SK-N-SH (cell line): ENCODE measurements around the gene OR4M2. TPM values are rescaled to one million over a fixed set of nuclear protein-coding genes. Genes with fewer than 3 reads are reported as not detected.
"Not testable (repeated sequence)": the region's sequence is repeated elsewhere in the genome, so short reads cannot be mapped to it uniquely, and the experiment has no call there.

Source experiments
- CTCF ChIA-PET: fragments of 300-600, 350-600 bp; formaldehyde crosslinking; extraction: SDS; loops from one replicate; lab custom pipeline; 2021; lab: Yijun Ruan, JAX
- POLR2A ChIA-PET: fragments of 350-600 bp; sonication (Branson Sonifier 250); formaldehyde crosslinking; extraction: SDS; loops from one replicate; lab custom pipeline; 2020; ENCODE audit warnings: antibody characterized with exemption, inconsistent platforms; lab: Yijun Ruan, JAX
- DNase-seq: peaks from one replicate; pipeline ENCODE4 v3.0.0; 2012
- H2AFZ ChIP-seq: fragments of 200-600 bp; sonication (generic); 2 replicates; pipeline ENCODE4 v1.8.1; 2016; ENCODE audit warnings: antibody characterized with exemption, mild to moderate bottlenecking, low read depth
- H3F3A ChIP-seq: fragments of 200-600 bp; sonication (generic); replicated peaks from 2 replicates; pipeline ENCODE3; 2016; ENCODE audit warnings: antibody characterized with exemption, mild to moderate bottlenecking; ENCODE audit not compliant: insufficient read depth
- H3K27ac ChIP-seq, 2 experiments: fragments of 200-500 bp in 1 of 2; fragments of 200-600 bp in 1 of 2; sonication (Bioruptor generic) in 1 of 2; sonication (generic), shearing (Covaris generic) in 1 of 2; 2 replicates each; pipeline versions ENCODE4 v1.5.1 to v1.6.1; 2014 to 2016; ENCODE audit warnings: low read depth in 2 of 2, inconsistent platforms in 1 of 2, low read length in 1 of 2, mild to moderate bottlenecking in 1 of 2, mixed read lengths in 1 of 2
- H3K27me3 ChIP-seq: fragments of 200-600 bp; sonication (generic), shearing (Covaris generic); 2 replicates; pipeline ENCODE4 v1.6.1; 2016; ENCODE audit warnings: mixed run types; ENCODE audit not compliant: insufficient read depth
- H3K36me3 ChIP-seq, 2 experiments: fragments of 200-500 bp in 1 of 2; fragments of 200-600 bp in 1 of 2; sonication (Bioruptor generic) in 1 of 2; sonication (generic) in 1 of 2; replicated peaks in 1 of 2; 2 replicates each; pipeline versions ENCODE3 to v1.5.1; 2014 to 2016; ENCODE audit warnings: low read length in 1 of 2, mild to moderate bottlenecking in 1 of 2; ENCODE audit not compliant: insufficient read depth in 2 of 2, control insufficient read depth in 1 of 2
- H3K4me1 ChIP-seq, 2 experiments: fragments of 200-500 bp in 1 of 2; fragments of 200-600 bp in 1 of 2; sonication (Bioruptor generic) in 1 of 2; sonication (generic), shearing (Covaris generic) in 1 of 2; 2 replicates each; pipeline versions ENCODE4 v1.5.1 to v1.6.1; 2014 to 2016; ENCODE audit warnings: low read depth in 1 of 2, low read length in 1 of 2, mixed run types in 1 of 2; ENCODE audit not compliant: insufficient read depth in 2 of 2, control insufficient read depth in 1 of 2
- H3K4me2 ChIP-seq: fragments of 200-600 bp; sonication (generic), shearing (Covaris generic); 2 replicates; pipeline ENCODE4 v1.6.1; 2017; ENCODE audit warnings: mixed run types
- H3K4me3 ChIP-seq, 2 experiments: fragments of 200-500 bp in 1 of 2; fragments of 200-600 bp in 1 of 2; sonication (Bioruptor generic) in 1 of 2; sonication (generic), shearing (Covaris generic) in 1 of 2; 2 replicates each; pipeline versions ENCODE4 v1.5.1 to v1.8.1; 2014 to 2016; ENCODE audit warnings: low read depth in 2 of 2, inconsistent platforms in 1 of 2, low read length in 1 of 2, mild to moderate bottlenecking in 1 of 2, mixed read lengths in 1 of 2, moderate library complexity in 1 of 2
- H3K79me2 ChIP-seq: fragments of 200-600 bp; sonication (generic); 2 replicates; pipeline ENCODE4 v1.8.1; 2017; ENCODE audit warnings: mild to moderate bottlenecking; ENCODE audit not compliant: insufficient read depth
- H3K9ac ChIP-seq: fragments of 200-600 bp; sonication (generic); 2 replicates; pipeline ENCODE4 v1.6.1; 2017; ENCODE audit warnings: mixed run types
- H3K9me2 ChIP-seq: fragments of 200-600 bp; sonication (generic); 2 replicates; pipeline ENCODE4 v1.6.1; 2017; ENCODE audit warnings: mixed run types
- H3K9me3 ChIP-seq: fragments of 200-600 bp; sonication (generic); 2 replicates; pipeline ENCODE4 v1.6.1; 2017; ENCODE audit warnings: mixed run types, mild to moderate bottlenecking, moderate library complexity
- H4K20me1 ChIP-seq: fragments of 200-600 bp; sonication (generic); 2 replicates; pipeline ENCODE4 v1.6.1; 2017; ENCODE audit warnings: mild to moderate bottlenecking, mixed run types; ENCODE audit not compliant: insufficient read depth
- WGBS: methylation state at CpG from one replicate; pipeline ENCODE4 v1.1.6; 2017; ENCODE audit warnings: low lambda C conversion rate; 5-methylcytosine and 5-hydroxymethylcytosine counted together
- polyA plus RNA-seq, 3 experiments: library from polyadenylated mRNA; depleted of rRNA; stranded (reverse); fragments of >200 nt; gene quantifications; 2 replicates each; pipeline ENCODE4 v1.2.3, GENCODE V29; 2012

The OR4M2 gene, protein sequence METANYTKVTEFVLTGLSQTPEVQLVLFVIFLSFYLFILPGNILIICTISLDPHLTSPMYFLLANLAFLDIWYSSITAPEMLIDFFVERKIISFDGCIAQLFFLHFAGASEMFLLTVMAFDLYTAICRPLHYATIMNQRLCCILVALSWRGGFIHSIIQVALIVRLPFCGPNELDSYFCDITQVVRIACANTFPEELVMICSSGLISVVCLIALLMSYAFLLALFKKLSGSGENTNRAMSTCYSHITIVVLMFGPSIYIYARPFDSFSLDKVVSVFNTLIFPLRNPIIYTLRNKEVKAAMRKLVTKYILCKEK
- not detected in 2 replicates for polyA plus RNA-seq (2012; rRNA removed)
- not detected in 2 replicates for polyA plus RNA-seq (2012; cell fraction: cytosol; rRNA removed)
- polyA plus RNA-seq (2012; cell fraction: nucleus; rRNA removed) = not detected in 2 replicates

DNA sequence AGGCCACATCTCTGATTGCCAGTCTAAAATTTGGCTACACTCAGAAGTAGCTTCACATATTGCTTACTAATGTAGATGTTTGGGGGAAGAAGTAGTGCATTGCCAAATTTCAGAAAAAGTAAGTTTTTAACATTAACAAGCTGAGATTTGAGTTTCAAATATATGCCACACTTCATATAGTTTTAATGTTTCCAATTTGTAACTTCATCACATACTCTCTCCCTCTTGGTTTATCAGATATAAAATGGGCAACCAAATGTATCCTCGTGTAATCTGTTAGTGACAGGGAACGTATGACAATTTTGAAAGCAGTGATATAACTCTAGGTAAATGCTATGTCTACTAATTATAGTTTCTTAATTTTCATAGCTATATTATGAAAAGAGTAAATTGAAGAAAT is at the start of gene OR4M2:
Gene OR4M2 (plus strand): TSS at position 301 of the 400 bp plus-strand sequence. CDS start 98 bp downstream, at position 399.
- H3K79me2 ChIP-seq, CTCF ChIA-PET, H4K20me1 ChIP-seq, H3K4me3 ChIP-seq, H3K9me2 ChIP-seq, H3K4me1 ChIP-seq, POLR2A ChIA-PET, H3K9me3 ChIP-seq, H3F3A ChIP-seq, DNase-seq, H3K9ac ChIP-seq, H3K36me3 ChIP-seq, H3K27ac ChIP-seq, H2AFZ ChIP-seq, H3K27me3 ChIP-seq, H3K4me2 ChIP-seq: not testable (repeated sequence)
- no CpG with 5 or more reads among the region's 2 CpGs for WGBS

DNA sequence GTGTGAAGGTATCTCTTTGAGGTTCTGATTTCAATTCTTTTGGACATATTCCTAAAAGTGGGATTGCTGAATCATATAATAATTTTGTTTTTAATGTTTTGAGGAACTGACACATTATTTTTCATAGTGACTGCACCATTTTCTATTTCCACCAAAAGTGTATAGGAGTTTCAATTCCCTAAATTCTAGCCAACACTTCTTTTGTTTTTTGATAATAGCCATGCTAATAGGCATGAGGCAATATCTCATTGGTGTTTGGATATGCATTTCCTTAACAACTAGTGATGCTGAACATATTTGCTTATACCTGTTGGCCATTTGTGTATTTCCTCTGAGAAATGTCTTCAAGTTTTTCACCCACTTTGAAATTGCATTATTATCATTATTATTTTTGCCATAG is 11.1 kb upstream of the OR4M2 start:
- H3K27ac ChIP-seq, H2AFZ ChIP-seq, POLR2A ChIA-PET, H3F3A ChIP-seq, H3K4me3 ChIP-seq, H3K9ac ChIP-seq, H3K27me3 ChIP-seq, H3K4me1 ChIP-seq, H4K20me1 ChIP-seq, H3K9me2 ChIP-seq, H3K36me3 ChIP-seq, CTCF ChIA-PET, H3K79me2 ChIP-seq, H3K4me2 ChIP-seq, H3K9me3 ChIP-seq, DNase-seq: not testable (repeated sequence)

DNA sequence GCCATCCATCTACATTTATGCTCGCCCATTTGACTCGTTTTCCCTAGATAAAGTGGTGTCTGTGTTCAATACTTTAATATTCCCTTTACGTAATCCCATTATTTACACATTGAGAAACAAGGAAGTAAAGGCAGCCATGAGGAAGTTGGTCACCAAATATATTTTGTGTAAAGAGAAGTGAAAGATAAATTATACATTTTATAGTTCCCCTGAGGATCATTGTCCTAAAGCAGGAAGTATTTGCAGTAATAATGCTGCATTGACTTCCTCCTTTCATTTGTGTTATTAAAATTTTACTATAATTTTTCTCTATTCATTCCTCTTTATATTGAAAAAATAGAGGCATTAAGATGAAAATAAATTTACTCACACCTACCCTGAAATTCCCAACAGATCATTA is 1.1 kb downstream of the OR4M2 start:
- WGBS = no CpG with 5 or more reads among the region's 3 CpGs
- H3K9me3 ChIP-seq, H3K4me2 ChIP-seq, H4K20me1 ChIP-seq, H3K9me2 ChIP-seq, H3K27ac ChIP-seq, H3K27me3 ChIP-seq, H2AFZ ChIP-seq, H3K36me3 ChIP-seq, H3K4me1 ChIP-seq, H3K4me3 ChIP-seq, H3F3A ChIP-seq, CTCF ChIA-PET, H3K79me2 ChIP-seq, H3K9ac ChIP-seq, DNase-seq, POLR2A ChIA-PET: not testable (repeated sequence)

DNA sequence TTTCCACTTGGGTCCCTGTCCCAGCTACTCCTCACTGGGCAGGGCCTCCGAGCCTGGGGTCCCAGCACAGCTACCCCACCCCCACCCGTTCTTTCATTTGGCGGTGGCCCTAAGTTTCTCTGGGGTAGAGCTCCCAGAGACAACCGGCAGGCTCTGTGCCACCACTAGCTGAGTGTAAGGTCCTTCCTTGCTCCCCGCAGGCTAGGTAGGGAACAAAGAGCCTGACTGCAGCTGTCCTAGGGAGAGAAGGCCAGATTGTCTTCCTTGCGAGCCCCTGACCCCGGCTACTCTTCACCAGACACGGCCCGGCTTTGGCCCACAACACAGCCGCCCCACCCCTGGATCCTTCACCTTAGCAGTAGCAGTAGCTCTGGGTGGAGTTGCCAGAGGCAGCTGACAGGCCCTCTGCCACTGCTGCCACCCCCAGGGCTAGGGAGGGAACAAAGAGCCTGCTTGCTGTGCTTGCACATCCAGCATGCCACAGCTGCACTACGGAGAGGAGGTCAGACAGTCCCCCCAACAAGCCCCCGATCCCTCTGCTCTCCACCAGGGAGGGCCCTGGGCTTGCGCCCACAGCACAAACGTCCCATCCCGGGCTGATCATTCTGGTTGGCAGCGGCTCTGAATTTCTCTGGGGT is 18.4 kb downstream of the OR4M2 start:
- H3F3A ChIP-seq, H3K36me3 ChIP-seq, H3K4me1 ChIP-seq, H2AFZ ChIP-seq, DNase-seq, H3K4me3 ChIP-seq, CTCF ChIA-PET, H3K27ac ChIP-seq, H4K20me1 ChIP-seq, H3K27me3 ChIP-seq, H3K9me2 ChIP-seq, H3K9ac ChIP-seq, H3K4me2 ChIP-seq, H3K79me2 ChIP-seq, POLR2A ChIA-PET, H3K9me3 ChIP-seq: not testable (repeated sequence)
- WGBS = no CpG with 5 or more reads among the region's 16 CpGs

DNA sequence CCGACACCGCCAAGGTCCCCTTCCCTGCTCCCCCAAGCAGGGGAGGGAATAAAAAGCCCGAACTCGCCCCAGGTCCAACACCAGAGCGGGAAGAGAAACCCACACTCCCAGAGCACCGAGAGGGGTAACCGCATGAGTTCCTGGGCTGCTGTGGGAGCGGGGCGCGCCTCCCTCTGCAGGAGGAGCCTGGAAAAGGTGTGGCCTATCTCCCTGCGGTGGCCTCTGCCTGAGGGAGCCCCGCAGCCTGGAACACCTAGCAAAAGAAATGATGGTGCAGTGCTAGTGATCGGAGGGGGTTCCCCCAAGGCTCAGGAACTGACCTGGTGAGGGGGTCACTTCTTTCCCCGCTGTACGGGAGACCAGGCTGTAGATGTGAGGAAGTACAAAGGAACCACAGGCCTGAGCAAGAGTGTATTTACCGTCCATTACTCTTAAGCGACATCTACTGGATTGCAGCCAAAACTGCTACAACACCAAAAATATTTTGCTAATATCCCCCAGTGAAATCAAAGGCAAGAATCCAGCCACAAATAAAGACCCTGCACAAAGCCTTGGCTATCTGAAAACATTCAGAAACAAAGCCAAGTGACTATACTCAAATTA is 19.1 kb downstream of the OR4M2 start:
- H3K4me3 ChIP-seq, DNase-seq, H3K27me3 ChIP-seq, H4K20me1 ChIP-seq, H3K36me3 ChIP-seq, H3K4me1 ChIP-seq, H3K9me2 ChIP-seq, H3K4me2 ChIP-seq, H3K9me3 ChIP-seq, H3K27ac ChIP-seq, H3K9ac ChIP-seq, H3K79me2 ChIP-seq, H2AFZ ChIP-seq, POLR2A ChIA-PET, CTCF ChIA-PET, H3F3A ChIP-seq: not testable (repeated sequence)
- WGBS = no CpG with 5 or more reads among the region's 17 CpGs

DNA sequence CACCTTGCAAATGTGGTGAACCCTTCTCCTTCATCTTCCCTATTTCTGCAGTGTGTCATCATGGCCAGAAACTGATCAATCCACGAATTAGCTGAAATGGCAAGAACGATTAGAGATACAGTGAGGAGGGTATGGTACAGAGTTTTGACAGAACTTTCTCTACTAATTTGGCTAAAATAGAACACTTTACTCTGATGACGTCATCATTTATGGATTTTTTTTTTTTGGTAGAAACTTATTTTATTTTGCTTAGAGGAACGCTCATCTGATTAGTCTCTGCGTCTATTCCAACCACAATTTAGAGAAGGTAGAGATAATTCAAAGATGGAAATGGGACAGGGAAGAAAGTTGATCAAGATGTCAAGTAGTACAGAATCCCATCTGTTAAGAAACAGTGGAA is 41.7 kb downstream of the OR4M2 start:
- CTCF ChIA-PET, H3K9me2 ChIP-seq, H3K4me1 ChIP-seq, H2AFZ ChIP-seq, H3K9ac ChIP-seq, H3K27me3 ChIP-seq, DNase-seq, H3K79me2 ChIP-seq, H3F3A ChIP-seq, H3K36me3 ChIP-seq, POLR2A ChIA-PET, H4K20me1 ChIP-seq, H3K4me2 ChIP-seq, H3K27ac ChIP-seq, H3K4me3 ChIP-seq, H3K9me3 ChIP-seq: not testable (repeated sequence)
- WGBS = 7% methylated on average over 5 of the region's 5 CpGs
